Liver (tissue), 3 donors: ENCODE measurements around the gene D2HGDH.

ENCODE experiments used
- EGR1 ChIP-seq, 2 donors: IDR thresholded peaks; 2 replicates each; pipeline ENCODE4 v1.6.1; 2016 to 2018; ENCODE audit warnings: antibody characterized with exemption in 2 of 2, low read depth in 2 of 2
- HNF4G ChIP-seq: IDR thresholded peaks from 2 replicates; pipeline ENCODE4 v1.6.1; 2016; ENCODE audit warnings: antibody characterized with exemption
- JUND ChIP-seq, 2 donors: IDR thresholded peaks; 2 replicates each; pipeline ENCODE4 v1.6.1; 2016; ENCODE audit warnings: antibody characterized with exemption in 2 of 2
- RAD21 ChIP-seq, 2 donors: IDR thresholded peaks; 2 replicates each; pipeline ENCODE4 v1.6.1; 2016; ENCODE audit warnings: antibody characterized with exemption in 2 of 2, mild to moderate bottlenecking in 2 of 2
- SP1 ChIP-seq: IDR thresholded peaks from 2 replicates; pipeline ENCODE4 v1.6.1; 2018; ENCODE audit warnings: antibody characterized with exemption, mild to moderate bottlenecking
- TAF1 ChIP-seq: conservative IDR thresholded peaks from 2 replicates; pipeline ENCODE4 v1.6.1; 2016; ENCODE audit warnings: antibody characterized with exemption, mild to moderate bottlenecking
- YY1 ChIP-seq: IDR thresholded peaks from 2 replicates; pipeline ENCODE4 v1.6.1; 2016; ENCODE audit warnings: antibody characterized with exemption, mild to moderate bottlenecking
- TF ChIP-seq, protein P1 (sequence below): fragments of 150-350 bp; IDR thresholded peaks from 2 replicates; pipeline ENCODE4 v1.5.1; 2017; ENCODE audit warnings: improper control_type of control experiment, low read depth, low read length; ENCODE audit not compliant: missing input control
- TF ChIP-seq, protein P2 (sequence below): IDR thresholded peaks from 2 replicates; pipeline ENCODE4 v1.6.1; 2016; ENCODE audit warnings: antibody characterized with exemption
- TF ChIP-seq, protein P3 (sequence below): IDR thresholded peaks from 2 replicates; pipeline ENCODE4 v1.6.1; 2016; ENCODE audit warnings: antibody characterized with exemption
- TF ChIP-seq, protein P4 (sequence below): IDR thresholded peaks from 2 replicates; pipeline ENCODE4 v1.6.1; 2016; ENCODE audit warnings: antibody characterized with exemption, mild to moderate bottlenecking
- donor health status: healthy.
- donor health status: healthy.

DNA sequence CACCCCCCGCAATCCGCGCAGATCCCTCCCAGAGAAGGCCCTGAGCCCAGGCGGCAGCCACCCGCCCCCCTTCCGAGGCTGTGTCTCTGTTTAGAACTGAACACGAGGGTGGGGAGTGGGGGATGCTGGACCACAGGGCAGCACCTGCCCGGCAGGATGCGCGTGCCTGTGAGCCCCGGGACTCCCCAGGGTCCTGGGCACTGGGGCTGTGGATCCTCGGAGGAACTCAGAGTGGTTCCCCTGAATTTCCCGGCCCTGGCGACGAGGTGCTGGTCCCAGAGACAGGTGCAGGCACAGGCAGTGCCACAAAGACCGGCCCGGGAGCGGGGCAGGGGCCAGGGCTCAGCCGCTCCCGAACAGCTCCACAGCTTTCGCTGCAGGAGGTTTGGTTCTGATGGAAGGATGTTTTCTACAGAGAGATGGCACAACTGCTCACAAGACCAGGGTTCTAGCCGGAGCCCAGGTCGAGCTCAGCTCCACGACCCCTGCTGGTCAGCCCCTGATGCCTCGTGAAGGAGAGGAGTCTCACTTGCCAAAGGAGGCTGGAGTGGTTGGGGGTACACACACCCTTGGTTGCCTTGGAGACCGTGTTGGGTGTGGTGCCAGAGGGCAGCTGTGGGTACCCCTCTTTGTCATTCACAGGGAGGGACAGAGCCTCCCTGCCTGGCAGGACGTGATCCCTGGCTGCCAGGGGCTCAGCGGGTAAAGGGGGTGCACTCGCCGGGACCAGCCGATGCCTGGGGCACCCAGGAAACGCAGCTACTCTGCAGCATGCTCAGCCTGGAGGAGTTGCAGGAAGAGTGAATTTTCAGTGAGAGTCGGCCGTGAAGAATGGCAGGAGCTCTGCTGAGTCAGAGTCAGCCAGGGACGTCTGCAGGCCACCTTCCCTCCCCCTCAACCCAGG lies 70.1 kb downstream of the D2HGDH start:
- TF ChIP-seq JUND (IDR thresholded peaks at IDR 0.05) (no peak), SP1 (no peak), EGR1 (IDR thresholded peaks at IDR 0.05; ENCODE audit: low read depth in 2 of 2) (no peak), HNF4G (no peak), TAF1 (no peak), RAD21 (IDR thresholded peaks at IDR 0.05) (no peak), YY1 (no peak)
- TF ChIP-seq, protein P1, sequence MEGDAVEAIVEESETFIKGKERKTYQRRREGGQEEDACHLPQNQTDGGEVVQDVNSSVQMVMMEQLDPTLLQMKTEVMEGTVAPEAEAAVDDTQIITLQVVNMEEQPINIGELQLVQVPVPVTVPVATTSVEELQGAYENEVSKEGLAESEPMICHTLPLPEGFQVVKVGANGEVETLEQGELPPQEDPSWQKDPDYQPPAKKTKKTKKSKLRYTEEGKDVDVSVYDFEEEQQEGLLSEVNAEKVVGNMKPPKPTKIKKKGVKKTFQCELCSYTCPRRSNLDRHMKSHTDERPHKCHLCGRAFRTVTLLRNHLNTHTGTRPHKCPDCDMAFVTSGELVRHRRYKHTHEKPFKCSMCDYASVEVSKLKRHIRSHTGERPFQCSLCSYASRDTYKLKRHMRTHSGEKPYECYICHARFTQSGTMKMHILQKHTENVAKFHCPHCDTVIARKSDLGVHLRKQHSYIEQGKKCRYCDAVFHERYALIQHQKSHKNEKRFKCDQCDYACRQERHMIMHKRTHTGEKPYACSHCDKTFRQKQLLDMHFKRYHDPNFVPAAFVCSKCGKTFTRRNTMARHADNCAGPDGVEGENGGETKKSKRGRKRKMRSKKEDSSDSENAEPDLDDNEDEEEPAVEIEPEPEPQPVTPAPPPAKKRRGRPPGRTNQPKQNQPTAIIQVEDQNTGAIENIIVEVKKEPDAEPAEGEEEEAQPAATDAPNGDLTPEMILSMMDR, result no peak
- TF ChIP-seq, protein P2, sequence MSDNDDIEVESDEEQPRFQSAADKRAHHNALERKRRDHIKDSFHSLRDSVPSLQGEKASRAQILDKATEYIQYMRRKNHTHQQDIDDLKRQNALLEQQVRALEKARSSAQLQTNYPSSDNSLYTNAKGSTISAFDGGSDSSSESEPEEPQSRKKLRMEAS, result no peak
- TF ChIP-seq, protein P3, sequence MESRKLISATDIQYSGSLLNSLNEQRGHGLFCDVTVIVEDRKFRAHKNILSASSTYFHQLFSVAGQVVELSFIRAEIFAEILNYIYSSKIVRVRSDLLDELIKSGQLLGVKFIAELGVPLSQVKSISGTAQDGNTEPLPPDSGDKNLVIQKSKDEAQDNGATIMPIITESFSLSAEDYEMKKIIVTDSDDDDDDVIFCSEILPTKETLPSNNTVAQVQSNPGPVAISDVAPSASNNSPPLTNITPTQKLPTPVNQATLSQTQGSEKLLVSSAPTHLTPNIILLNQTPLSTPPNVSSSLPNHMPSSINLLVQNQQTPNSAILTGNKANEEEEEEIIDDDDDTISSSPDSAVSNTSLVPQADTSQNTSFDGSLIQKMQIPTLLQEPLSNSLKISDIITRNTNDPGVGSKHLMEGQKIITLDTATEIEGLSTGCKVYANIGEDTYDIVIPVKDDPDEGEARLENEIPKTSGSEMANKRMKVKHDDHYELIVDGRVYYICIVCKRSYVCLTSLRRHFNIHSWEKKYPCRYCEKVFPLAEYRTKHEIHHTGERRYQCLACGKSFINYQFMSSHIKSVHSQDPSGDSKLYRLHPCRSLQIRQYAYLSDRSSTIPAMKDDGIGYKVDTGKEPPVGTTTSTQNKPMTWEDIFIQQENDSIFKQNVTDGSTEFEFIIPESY, result no peak
- TF ChIP-seq, protein P4, sequence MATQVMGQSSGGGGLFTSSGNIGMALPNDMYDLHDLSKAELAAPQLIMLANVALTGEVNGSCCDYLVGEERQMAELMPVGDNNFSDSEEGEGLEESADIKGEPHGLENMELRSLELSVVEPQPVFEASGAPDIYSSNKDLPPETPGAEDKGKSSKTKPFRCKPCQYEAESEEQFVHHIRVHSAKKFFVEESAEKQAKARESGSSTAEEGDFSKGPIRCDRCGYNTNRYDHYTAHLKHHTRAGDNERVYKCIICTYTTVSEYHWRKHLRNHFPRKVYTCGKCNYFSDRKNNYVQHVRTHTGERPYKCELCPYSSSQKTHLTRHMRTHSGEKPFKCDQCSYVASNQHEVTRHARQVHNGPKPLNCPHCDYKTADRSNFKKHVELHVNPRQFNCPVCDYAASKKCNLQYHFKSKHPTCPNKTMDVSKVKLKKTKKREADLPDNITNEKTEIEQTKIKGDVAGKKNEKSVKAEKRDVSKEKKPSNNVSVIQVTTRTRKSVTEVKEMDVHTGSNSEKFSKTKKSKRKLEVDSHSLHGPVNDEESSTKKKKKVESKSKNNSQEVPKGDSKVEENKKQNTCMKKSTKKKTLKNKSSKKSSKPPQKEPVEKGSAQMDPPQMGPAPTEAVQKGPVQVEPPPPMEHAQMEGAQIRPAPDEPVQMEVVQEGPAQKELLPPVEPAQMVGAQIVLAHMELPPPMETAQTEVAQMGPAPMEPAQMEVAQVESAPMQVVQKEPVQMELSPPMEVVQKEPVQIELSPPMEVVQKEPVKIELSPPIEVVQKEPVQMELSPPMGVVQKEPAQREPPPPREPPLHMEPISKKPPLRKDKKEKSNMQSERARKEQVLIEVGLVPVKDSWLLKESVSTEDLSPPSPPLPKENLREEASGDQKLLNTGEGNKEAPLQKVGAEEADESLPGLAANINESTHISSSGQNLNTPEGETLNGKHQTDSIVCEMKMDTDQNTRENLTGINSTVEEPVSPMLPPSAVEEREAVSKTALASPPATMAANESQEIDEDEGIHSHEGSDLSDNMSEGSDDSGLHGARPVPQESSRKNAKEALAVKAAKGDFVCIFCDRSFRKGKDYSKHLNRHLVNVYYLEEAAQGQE, result no peak
